Esophagus squamous epithelium (tissue), 4 donors: ENCODE results near the gene CWC22.

Experiments
- CTCF ChIP-seq, 6 experiments: fragments of 450-650 bp in 4 of 6; fragments of 200-600 bp in 2 of 6; sonication (generic) in 2 of 6; IDR thresholded peaks; one replicate each; pipeline ENCODE4 v1.5.1; 2016 to 2019; ENCODE audit warnings: antibody characterized with exemption in 6 of 6, mild to moderate bottlenecking in 4 of 6, moderate library complexity in 4 of 6
- POLR2A ChIP-seq, 4 donors: fragments of 450-650 bp; IDR thresholded peaks; one replicate each; pipeline ENCODE4 v1.6.1; 2017; ENCODE audit warnings: antibody characterized with exemption in 4 of 4, mild to moderate bottlenecking in 4 of 4, moderate library complexity in 3 of 4

- TF ChIP-seq CTCF (IDR thresholded peaks at IDR 0.05) (no peak), POLR2A (IDR thresholded peaks at IDR 0.05) (no peak)
These were observed 89.8 kb downstream of the CWC22 start for GRCh38 chr2:179917272-179917671.
